GM21423 (cell line): ENCODE results near the gene FBLN7.
"Not testable (repeated sequence)": the region's sequence is repeated elsewhere in the genome, so short reads cannot be mapped to it uniquely, and the experiment has no call there.

Source experiments
- ATAC-seq: cut with Tn5 transposase; IDR thresholded peaks from one replicate; pipeline ENCODE4 v1.9.1; 2021; ENCODE audit warnings: mild to moderate bottlenecking, moderate library complexity; ENCODE audit not compliant: unreplicated experiment

The FBLN7 gene, protein sequence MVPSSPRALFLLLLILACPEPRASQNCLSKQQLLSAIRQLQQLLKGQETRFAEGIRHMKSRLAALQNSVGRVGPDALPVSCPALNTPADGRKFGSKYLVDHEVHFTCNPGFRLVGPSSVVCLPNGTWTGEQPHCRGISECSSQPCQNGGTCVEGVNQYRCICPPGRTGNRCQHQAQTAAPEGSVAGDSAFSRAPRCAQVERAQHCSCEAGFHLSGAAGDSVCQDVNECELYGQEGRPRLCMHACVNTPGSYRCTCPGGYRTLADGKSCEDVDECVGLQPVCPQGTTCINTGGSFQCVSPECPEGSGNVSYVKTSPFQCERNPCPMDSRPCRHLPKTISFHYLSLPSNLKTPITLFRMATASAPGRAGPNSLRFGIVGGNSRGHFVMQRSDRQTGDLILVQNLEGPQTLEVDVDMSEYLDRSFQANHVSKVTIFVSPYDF

GRCh38 chr2:112138159-112139032, at the start of gene FBLN7:
Gene FBLN7 (plus strand): TSS chr2:112138385. CDS start chr2:112138656, 271 bp downstream.
- no peak for ATAC-seq

GRCh38 chr2:112089375-112089774, 48.8 kb upstream of the FBLN7 start:
- ATAC-seq, result no peak

DNA sequence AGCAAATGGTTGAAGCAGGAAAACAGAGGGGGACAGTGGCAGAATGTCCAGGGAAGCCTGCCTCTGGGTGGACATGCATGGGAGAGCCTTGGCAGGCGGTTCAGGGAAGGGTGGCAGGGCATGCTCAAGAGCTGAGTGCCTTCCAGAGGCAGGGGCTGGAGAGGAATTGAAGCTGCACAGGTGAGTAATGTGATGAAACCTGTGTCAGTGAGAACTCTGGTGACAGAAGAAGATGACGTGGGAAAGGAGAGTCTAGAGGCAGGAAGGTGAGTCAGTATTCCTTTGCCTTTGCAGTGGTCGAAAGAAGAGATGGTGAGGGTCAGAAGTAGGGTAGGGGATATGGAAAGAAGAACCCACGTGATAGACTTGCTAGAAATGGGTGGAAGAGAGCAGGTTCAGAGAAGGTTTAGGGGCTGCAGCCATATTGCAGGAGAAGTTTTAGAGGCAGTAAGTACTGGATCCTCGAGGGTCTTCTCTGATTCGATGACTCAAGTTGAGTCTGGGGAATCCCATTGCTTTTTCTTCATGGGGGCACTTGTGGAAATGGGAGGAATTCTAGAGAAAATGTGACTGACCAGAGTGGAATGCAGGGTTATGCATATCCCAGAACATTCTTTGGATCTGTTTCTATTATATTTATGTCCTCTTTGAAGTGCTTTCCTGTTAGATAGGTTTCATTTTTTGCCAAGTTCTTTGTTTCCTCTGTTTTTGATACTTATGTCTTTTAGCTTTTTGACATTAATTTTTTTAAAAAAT, 45.7 kb upstream of the FBLN7 start:
- no peak for ATAC-seq

GRCh38 chr2:112093216-112093615, 45.0 kb upstream of the FBLN7 start:
- no peak for ATAC-seq

DNA sequence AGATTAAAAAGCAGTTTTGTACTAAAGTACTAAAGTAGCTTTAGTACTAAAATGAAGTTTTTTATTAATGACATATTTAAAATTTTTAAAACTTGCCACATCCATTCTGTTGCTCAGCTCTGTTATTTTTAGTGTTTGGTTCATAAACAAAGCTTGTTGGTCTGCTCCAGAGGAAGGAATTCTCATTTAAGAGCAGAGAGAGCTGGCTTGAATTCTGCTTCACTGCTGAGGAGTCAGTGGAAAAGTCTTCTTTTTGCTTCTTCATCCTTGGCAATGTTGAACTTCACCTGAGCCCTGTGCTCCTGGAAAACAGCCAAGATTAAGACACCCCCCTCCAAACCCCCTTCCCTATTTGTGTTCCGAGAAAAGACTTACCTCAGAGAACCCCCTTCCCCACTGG, 42.5 kb upstream of the FBLN7 start:
- ATAC-seq, result no peak

DNA sequence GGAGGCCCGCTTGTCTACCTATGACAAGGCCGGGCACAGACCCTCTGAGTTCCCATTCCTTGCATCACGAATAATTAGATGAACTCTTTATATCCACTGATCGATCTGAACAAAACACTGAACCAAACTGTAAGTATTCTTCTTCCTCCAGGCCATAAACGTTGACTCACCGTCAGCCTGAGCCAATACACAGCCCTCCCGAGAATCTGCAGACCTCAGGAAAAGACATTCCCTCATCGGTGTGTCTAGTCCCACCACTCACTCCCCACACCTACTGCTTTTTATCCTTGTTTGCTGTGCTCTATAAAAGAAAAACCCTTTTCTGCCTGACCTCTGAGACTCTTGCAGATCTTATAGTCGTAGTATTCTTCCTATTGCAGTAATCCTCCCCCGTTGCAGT, 42.1 kb upstream of the FBLN7 start:
- no peak for ATAC-seq

DNA sequence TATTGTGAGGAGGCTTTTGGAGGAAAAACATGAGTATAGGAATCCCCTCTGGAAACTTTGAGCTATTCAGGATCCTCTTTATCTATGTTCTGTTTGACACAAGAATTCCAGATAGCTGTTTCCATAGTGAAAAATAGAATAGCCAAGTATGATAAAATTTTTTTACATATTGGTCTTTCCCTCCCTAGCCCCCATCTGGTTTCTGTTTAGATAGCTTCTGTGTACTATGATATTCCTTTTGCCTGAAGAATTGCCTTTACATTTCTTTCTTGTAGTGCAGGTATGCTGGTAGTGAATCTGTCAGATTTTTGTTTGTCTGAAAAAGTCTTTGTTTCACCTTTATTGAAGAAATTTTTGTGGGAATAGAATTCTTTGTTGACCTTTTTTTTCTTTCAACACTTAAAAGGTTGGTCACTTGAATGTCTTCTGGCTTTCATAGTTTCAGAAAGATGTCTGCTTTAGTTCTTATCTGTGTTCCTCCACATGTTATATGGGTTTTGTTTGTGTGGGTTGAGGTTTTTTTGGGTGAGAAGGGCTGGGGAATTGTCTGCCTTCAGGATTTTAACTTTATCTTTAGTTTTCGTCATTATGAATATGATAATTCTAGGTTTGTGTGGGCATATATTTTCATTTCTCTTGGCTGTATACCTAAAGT, 29.9 kb upstream of the FBLN7 start:
- no peak for ATAC-seq

- no peak for ATAC-seq
These were observed 28.9 kb upstream of the FBLN7 start for GRCh38 chr2:112109278-112109677.

DNA sequence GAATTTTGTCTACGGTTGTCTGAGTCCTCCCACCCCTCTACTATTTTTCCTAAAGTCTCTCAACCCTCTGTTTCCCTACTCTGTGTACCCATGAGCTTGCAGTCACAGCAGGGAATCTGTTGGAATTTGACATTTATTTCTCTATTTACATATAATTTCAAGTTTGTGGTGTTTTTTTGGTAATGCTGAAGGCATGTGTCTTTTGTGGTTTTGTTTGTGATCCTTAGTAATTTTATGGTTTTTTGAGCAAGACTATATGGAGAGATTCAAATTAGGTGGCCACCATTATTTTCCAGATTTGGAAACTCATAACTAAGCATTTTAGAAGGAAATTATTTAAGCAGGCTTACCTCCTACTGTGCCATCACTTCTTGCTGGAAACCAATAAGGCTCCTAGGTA, 27.2 kb upstream of the FBLN7 start:
- ATAC-seq, result no peak

DNA sequence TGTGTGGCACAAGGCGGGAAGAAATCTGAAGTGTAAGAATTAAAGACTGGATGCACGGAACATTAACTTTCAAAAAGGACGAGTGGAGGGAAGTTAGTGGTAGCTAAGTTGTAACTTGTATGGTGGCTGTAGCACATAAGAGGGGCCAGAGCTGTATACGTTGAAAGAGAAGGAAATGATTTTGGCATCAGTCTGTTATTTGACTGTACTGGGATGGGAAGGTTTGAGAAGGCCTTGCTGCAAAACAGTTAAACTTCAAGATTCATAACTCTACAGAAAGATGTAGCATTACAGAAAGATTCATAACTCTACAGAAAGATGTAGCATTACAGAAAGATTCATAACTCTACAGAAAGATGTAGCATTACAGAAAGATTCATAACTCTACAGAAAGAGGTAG, 24.8 kb upstream of the FBLN7 start:
- not testable (repeated sequence) for ATAC-seq

DNA sequence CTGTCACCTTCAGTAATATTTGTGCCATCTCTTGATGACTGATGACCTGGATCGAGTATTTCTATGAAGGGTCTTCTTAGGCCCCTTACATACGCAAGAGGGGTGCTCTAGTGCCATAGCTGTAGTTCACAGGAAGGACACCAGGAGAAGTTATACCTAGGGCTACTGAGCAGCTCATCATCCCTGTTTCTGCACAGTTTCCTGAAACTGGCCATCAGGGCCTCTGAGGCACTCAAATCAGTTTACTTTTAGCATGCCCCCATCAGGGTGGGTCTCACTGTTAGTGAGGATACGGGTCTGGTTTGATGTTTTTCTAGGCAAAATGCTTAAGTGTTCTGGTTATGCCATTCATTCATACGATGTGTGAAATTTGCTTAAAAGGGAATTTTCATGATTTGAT, 20.0 kb upstream of the FBLN7 start:
- ATAC-seq, result no peak

DNA sequence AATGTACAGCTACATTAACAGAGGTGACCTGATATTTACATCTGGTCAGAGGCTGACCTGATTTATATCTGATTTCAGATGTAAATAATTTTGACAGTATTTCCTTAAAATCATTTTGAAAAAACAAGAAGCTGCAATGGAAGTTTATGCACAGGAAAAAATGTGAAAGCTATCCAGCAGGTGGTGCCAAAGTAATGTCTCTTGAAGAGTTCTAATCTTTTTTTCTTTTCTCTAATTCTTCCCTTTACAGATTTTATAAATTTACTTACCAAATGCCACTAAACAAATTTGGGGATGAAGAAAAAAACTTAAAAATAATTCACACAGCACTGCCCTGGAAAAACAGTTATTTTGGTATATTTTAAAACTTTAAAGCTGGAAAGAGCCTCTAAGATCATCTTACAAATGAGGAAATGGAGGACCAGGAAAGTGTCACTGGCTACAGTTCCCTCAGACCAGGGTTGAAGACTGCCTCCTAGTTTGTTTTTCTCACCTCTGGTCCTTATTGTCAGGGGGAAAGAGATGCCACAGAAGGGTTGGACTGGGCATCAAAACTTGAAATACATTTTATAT, 16.4 kb upstream of the FBLN7 start:
- ATAC-seq, result no peak

DNA sequence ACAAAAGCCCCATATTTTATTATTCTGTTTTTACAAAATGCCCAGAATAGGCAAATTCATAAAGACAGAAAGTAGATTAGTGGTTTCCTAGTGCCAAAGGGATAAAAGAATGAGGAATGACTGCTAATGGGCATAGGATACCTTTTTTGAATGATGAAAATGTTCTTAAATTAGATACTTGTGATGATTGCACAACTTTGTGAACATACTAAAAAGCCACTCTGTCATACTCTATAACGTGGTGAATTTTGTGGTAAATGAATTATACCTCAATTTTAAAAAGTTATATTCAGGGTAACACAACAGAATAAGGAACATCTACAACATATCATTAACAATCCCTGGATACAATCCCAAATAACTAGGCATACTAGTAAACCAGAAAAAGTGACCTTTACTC, 9.1 kb upstream of the FBLN7 start:
- ATAC-seq, result no peak

GRCh38 chr2:112133344-112133743, 4.8 kb upstream of the FBLN7 start:
- no peak for ATAC-seq

DNA sequence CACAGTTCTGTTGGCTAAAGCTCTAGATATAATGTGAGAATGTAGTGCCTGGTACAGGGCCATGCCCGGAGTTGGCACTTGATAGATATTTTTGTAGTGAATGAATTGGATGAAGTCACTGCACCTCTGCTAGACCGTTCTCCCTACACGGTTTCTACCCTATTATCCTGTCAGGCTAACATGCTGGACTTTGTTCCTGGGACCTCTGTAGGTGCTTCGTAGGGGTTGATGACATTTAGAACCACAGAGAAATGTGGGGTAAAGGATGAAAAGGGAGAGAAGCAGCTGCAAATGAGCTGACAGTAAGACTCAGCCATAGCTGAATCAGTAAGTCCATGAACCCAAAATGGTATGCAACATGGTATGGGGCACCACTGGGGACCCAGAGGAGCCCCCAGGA, 4.1 kb upstream of the FBLN7 start:
- ATAC-seq, result no peak

DNA sequence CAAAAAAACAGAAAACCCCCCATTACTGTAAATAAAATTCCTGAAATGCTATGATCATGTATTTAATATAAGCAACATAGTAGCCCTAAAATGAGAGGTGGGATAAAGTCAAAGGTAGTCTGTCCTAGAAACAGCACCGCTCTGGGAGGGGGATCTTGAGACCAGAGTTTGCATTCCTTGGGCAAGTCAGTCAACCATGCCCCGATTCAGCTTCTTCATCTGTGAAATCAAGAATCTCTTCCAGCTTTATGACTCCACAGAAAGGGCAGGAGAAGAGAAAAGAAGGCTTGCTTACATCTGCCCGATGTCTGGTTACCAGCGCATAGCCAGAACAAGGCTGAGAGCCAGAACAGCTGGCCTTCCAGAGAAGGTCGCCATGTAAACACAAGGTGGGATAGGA, 2.1 kb upstream of the FBLN7 start:
- no peak for ATAC-seq

DNA sequence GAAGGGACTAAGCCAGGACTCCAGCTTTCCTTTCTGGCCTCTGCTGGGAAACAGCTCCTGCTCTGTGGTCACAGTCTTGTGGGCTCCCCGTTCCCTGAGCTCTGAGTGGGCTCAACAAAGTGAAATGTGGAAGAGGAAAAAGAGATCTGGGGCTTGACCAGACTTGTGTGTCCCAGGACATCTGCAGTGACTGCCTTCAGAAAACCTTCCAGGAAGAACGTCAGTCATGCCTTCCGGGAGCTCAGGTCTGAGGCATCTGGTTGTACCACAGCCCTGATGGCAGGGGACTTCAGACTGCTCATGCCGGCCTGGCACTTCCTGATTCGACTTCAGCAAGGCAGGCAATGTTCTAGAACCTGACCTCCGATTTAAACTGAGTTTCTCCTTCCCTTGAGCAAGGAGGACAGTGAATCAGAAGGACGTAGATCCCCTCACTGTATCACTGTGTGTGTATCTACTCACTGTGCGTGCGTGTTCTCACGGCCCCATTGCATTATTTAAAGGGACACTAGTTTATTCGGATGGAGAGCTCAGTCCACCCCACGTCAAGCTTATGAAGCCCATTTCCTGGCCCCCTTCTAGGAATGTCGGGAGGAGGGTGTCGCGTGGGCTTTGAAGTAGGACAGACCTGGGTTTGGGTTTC, 548 bp upstream of the FBLN7 start:
- no peak for ATAC-seq

DNA sequence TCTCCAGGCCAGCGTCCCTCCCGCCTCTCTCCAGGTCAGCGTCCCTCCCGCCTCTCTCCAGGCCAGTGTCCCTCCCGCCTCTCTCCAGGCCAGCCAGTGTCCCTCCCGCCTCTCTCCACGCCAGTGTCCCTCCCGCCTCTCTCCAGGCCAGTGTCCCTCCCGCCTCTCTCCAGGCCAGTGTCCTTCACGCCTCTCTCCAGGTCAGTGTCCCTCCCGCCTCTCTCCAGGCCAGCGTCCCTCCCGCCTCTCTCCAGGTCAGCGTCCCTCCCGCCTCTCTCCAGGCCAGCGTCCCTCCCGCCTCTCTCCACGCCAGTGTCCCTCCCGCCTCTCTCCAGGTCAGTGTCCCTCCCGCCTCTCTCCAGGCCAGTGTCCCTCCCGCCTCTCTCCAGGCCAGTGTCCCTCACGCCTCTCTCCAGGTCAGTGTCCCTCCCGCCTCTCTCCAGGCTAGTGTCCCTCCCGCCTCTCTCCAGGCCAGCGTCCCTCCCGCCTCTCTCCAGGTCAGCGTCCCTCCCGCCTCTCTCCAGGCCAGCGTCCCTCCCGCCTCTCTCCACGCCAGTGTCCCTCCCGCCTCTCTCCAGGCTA, 939 bp downstream of the FBLN7 start:
- ATAC-seq, result not testable (repeated sequence)

GRCh38 chr2:112139661-112140204, 1.5 kb downstream of the FBLN7 start:
- ATAC-seq, result not testable (repeated sequence)
